HFFc6 (cell line): Measurements from ENCODE around the gene DNMT3B. TPM values are rescaled to one million over a fixed set of nuclear protein-coding genes. Genes with fewer than 3 reads are reported as not detected.

Source experiments
- DNase-seq: peaks from one replicate; pipeline ENCODE4 v3.0.0-alpha.2; 2018
- H3K27ac Mint-ChIP-seq: 2 replicates; pipeline ENCODE4 v1.8.0; 2020; ENCODE audit warnings: mild to moderate bottlenecking, mixed read lengths
- H3K27me3 Mint-ChIP-seq: 2 replicates; pipeline ENCODE4 v1.8.0; 2021; ENCODE audit warnings: mild to moderate bottlenecking, moderate library complexity, mixed read lengths; ENCODE audit not compliant: insufficient read depth
- H3K36me3 Mint-ChIP-seq: 2 replicates; pipeline ENCODE4 v1.8.0; 2021; ENCODE audit warnings: low read depth, mixed read lengths
- H3K4me1 Mint-ChIP-seq: 2 replicates; pipeline ENCODE4 v1.8.0; 2020; ENCODE audit warnings: low read depth, mixed read lengths
- H3K4me3 Mint-ChIP-seq: 2 replicates; pipeline ENCODE4 v1.8.0; 2020; ENCODE audit warnings: mild to moderate bottlenecking, moderate library complexity, mixed read lengths
- H3K9me3 Mint-ChIP-seq: 2 replicates; pipeline ENCODE4 v1.8.0; 2020; ENCODE audit warnings: mild to moderate bottlenecking, mixed read lengths
- total RNA-seq, 6 experiments: library from RNA; stranded (reverse); fragmentation: NEBNext Ultra II Directional; extraction: Animal tissue kit (Norgen Biotek cat#: 25700); gene quantifications; 2 replicates in 1 of 6; 3 replicates in 5 of 6; pipeline ENCODE4 v1.2.3, GENCODE V29; 2021
- TF ChIP-seq, protein P1 (sequence below): fragments of 200-600 bp; sonication (generic); IDR thresholded peaks from 2 replicates; pipeline ENCODE4 v1.5.0; 2021; ENCODE audit warnings: antibody characterized with exemption, mild to moderate bottlenecking

Gene DNMT3B
- total RNA-seq, 6 experiments from 2014 or later = 0.74 to 1.5 (median 1.2) TPM

GRCh38 chr20:32777177-32777956 is 15.2 kb downstream of the DNMT3B start:
- peaks cover 2% of the 10 kb centered on the region; the same call in 1 of the 2 replicates for H3K27me3 Mint-ChIP-seq
- H3K4me1 Mint-ChIP-seq = peaks cover 20% of the 10 kb centered on the region
- no peak overlapping the region for H3K4me3 Mint-ChIP-seq
- TF ChIP-seq, protein P1, sequence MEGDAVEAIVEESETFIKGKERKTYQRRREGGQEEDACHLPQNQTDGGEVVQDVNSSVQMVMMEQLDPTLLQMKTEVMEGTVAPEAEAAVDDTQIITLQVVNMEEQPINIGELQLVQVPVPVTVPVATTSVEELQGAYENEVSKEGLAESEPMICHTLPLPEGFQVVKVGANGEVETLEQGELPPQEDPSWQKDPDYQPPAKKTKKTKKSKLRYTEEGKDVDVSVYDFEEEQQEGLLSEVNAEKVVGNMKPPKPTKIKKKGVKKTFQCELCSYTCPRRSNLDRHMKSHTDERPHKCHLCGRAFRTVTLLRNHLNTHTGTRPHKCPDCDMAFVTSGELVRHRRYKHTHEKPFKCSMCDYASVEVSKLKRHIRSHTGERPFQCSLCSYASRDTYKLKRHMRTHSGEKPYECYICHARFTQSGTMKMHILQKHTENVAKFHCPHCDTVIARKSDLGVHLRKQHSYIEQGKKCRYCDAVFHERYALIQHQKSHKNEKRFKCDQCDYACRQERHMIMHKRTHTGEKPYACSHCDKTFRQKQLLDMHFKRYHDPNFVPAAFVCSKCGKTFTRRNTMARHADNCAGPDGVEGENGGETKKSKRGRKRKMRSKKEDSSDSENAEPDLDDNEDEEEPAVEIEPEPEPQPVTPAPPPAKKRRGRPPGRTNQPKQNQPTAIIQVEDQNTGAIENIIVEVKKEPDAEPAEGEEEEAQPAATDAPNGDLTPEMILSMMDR = no peak
- no peak overlapping the region for H3K27ac Mint-ChIP-seq
- DNase-seq = no peak
- no peaks in the 10 kb centered on the region for H3K9me3 Mint-ChIP-seq
- no peaks in the 10 kb centered on the region for H3K36me3 Mint-ChIP-seq

DNA sequence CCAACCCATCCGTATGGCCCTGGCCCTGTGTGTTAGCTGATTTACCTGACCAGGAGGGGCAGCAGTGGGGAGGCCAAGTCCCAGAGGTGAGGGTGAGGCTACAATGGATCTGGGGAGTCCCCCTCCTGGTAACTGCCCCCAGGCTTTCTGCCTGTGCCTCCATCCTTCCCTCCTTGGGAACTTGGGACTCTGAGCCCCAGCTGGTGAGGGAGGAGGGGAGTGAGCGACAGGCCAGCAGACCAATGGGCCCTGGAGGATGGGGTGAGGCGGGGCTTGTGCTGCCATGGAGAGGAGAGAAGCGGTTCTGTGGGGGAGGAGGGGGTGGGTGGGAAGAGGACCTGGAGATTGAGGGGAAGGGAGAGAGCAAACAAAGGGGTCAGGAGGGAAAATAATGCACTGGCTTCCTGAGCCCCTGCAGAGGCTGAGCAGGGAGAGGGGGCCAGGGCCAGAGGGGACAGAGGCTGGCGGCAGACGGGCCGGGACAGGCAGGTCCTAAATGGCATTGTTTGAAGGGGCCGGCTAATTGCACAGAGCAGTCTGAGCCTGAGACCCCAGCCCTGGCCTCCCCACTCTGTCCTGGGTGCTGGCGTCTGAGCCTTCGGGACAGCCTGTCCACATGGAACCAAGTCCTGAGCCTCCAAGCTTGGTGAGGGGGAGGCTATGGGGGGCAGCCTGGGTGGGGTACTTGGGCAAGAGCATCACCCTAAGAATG is 17.5 kb downstream of the DNMT3B start:
- Mint-ChIP-seq H3K4me3 (no peak overlapping the region), H3K4me1 (peaks cover 20% of the 10 kb centered on the region), H3K27me3 (peaks cover 2% of the 10 kb centered on the region; the same call in 1 of the 2 replicates), H3K36me3 (no peaks in the 10 kb centered on the region), H3K27ac (no peak overlapping the region), H3K9me3 (no peaks in the 10 kb centered on the region)
- DNase-seq = no peak
- TF ChIP-seq, protein P1 = no peak

DNA sequence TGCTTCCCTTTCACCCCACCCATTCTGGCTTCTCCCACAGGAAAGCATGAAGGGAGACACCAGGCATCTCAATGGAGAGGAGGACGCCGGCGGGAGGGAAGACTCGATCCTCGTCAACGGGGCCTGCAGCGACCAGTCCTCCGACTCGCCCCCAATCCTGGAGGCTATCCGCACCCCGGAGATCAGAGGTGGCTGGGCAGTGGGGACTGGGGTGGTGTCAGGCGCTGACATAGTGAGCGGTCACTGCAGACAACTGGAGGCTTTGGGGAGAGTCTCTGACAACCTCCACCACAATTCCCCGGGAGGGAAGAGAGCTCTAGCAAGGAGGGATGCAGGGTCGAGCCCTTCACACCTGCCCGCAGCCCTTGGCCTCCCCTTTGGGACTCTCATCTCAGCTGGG is 18.1 kb downstream of the DNMT3B start:
- TF ChIP-seq, protein P1 = no peak
- no peak for DNase-seq
- Mint-ChIP-seq H3K4me3 (no peak overlapping the region), H3K36me3 (no peaks in the 10 kb centered on the region), H3K27ac (no peak overlapping the region), H3K9me3 (no peaks in the 10 kb centered on the region), H3K4me1 (peaks cover 19% of the 10 kb centered on the region), H3K27me3 (peaks cover 2% of the 10 kb centered on the region; the same call in 1 of the 2 replicates)

DNA sequence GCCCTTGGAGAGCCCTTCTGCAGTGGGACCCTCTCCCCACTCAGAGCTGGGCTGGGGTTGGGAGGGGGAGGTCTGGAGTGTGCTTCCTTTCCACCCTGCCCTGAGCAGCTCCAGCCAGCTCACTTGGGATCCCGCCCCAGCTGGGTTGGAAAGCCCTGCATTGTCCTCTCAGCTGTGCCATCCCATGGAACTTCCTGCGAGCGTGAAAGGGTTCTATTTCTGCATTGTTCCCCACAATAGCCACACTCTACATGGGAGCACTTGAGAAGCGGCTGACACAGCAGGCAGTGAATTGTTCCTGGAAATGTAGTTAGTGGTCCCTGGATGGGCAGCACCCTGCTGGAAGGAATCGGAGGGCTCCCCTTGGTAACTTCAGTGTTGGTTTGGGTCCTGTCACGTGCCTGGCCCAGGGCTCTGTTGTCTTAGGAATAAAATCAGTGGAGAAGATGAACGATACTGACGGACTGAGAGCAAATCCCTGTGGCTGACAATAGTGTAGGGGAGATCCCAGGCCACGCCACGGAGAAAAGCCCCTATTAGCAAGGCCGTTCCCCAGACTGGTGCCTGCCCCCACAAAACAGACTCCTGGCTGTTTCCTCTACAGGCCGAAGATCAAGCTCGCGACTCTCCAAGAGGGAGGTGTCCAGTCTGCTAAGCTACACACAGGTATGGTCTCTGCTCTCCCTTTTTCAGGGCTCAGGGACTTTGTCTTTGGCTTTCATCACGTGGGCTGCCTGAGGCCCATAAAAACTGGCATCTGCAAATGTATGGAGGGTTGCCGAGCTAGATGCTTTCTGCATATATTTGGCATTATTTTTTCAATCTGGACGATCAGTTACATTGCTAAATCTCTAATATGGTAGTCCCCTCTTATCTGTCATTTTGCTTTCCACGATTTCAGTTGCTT is 18.8 kb downstream of the DNMT3B start:
- Mint-ChIP-seq H3K27me3 (peaks cover 2% of the 10 kb centered on the region; the same call in 1 of the 2 replicates), H3K27ac (no peak overlapping the region), H3K4me1 (peaks cover 11% of the 10 kb centered on the region), H3K4me3 (no peak overlapping the region), H3K9me3 (no peaks in the 10 kb centered on the region), H3K36me3 (no peaks in the 10 kb centered on the region)
- TF ChIP-seq, protein P1 = no peak
- no peak for DNase-seq

DNA sequence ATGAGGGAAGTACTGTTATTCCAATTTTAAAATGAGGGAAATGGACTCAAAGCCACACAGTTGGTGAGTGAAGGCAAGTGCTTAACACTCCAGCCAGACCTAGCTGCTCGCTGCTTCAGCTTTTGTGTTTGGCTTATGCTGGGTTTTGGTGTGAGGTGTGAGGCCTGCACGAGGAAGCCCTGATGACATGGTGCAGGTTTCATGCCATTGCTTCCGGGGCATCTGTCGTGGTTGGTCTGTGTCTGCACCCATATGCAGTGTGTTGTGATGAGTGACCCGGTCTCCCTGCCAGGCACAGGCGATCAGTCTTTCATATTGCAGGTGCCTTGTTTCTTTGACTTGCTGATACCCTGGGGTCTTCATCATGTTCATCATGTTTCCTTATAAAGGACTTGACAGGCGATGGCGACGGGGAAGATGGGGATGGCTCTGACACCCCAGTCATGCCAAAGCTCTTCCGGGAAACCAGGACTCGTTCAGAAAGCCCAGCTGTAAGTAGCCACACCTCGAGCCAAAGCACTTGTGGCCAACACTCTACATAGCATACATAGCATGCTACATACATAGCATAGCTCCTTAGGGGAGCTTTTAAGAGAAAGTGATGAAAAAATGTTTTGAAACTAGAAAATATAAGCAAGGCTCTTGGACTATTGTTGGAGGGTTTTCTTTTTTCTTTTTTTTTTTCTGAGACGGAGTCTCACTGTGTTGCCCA is 22.3 kb downstream of the DNMT3B start:
- H3K27ac Mint-ChIP-seq = no peak overlapping the region
- no peaks in the 10 kb centered on the region; the same call in none of the 2 replicates for H3K27me3 Mint-ChIP-seq
- DNase-seq = no peak
- TF ChIP-seq, protein P1 = no peak
- no peak overlapping the region for H3K4me3 Mint-ChIP-seq
- H3K4me1 Mint-ChIP-seq = no peaks in the 10 kb centered on the region
- no peaks in the 10 kb centered on the region for H3K36me3 Mint-ChIP-seq
- no peaks in the 10 kb centered on the region for H3K9me3 Mint-ChIP-seq
